GM23248 (cell line): ENCODE measurements around the gene ZNF35.
"Not testable (repeated sequence)": the region's sequence is repeated elsewhere in the genome, so short reads cannot be mapped to it uniquely, and the experiment has no call there.

ENCODE experiments used
- EZH2 ChIP-seq: fragments of 200-600 bp; sonication (generic); IDR thresholded peaks from 2 replicates; pipeline ENCODE4 v1.6.1; 2018; ENCODE audit warnings: antibody characterized with exemption, mild to moderate bottlenecking; ENCODE audit not compliant: insufficient read depth, poor library complexity, severe bottlenecking
- EZH2phosphoT487 ChIP-seq: fragments of 200-600 bp; sonication (generic); IDR thresholded peaks from 2 replicates; pipeline ENCODE4 v1.6.1; 2018; ENCODE audit warnings: antibody characterized with exemption, moderate library complexity, mild to moderate bottlenecking, low read depth; ENCODE audit not compliant: insufficient read depth

- TF ChIP-seq EZH2, EZH2phosphoT487: not testable (repeated sequence)
These were observed 24.9 kb downstream of the ZNF35 start for GRCh38 chr3:44673466-44673865.
